ENCODE results near the gene MAP2K3. TPM values are rescaled to one million over a fixed set of nuclear protein-coding genes. Genes with fewer than 3 reads are reported as not detected.

Gene MAP2K3
- total and polyA plus RNA-seq, 11 donors = 29.4 to 170 (median 54.4) TPM

- WGBS, 4 donors = 73 to 82% (median 78%) methylated on average over 12 to 14 of the region's 14 CpGs
- intact Hi-C loops (cut with DNase I) = loop anchor here in 3 of 10 donors (10.0 kb wide), 3 partner anchors 52 to 182 kb away; partner anchors contain the start of gene DHRS7B (in 2 of the 3)
- DNase-seq (no peak), ATAC-seq (no peak)
- Histone ChIP-seq H3K27ac (no peak overlapping the region), H3K36me3 (no peaks in the 10 kb centered on the region), H3K4me1 (peaks cover 0 to 19% (median 14%) of the 10 kb centered on the region in 12 donors), H3K9me3 (no peaks in the 10 kb centered on the region), H3K27me3 (no peaks in the 10 kb centered on the region), H3K4me3 (no peak overlapping the region)
- TF ChIP-seq CTCF (IDR thresholded peaks at IDR 0.05) (no peak), POLR2A (IDR thresholded peaks at IDR 0.05) (no peak)
These were observed 11.4 kb upstream of the MAP2K3 start for GRCh38 chr17:21272881-21273792.

- H3K27me3 ChIP-seq = no peaks in the 10 kb centered on the region
- WGBS, 4 donors = 8 to 16% (median 11%) methylated on average over 9 to 20 of the region's 20 CpGs
- H3K4me1 ChIP-seq = peaks cover 0 to 33% (median 16%) of the 10 kb centered on the region in 12 donors
- ATAC-seq = peak in 1 of 4 donors; percentile 13
- H3K36me3 ChIP-seq = no peaks in the 10 kb centered on the region
- TF ChIP-seq POLR2A (IDR thresholded peaks at IDR 0.05) = no peak
- TF ChIP-seq CTCF (IDR thresholded peaks at IDR 0.05) = no peak
- peak in 1 of 5 donors; percentile 23 for DNase-seq
- peak overlapping the region; percentile 14 to 87 (median 74) for H3K27ac ChIP-seq
- intact Hi-C loops (cut with DNase I) = loop anchor here in 8 of 10 donors (2.0 to 10.0 kb wide), 7 partner anchors 50 to 180 kb away; partner anchors contain the start of genes DHRS7B (in 5 of the 8) and TMEM11 (in 1 of the 8)
- H3K4me3 ChIP-seq = peak overlapping the region; percentile 40 to 81 (median 64)
- no peaks in the 10 kb centered on the region for H3K9me3 ChIP-seq
These were observed 9.4 kb upstream of the MAP2K3 start for GRCh38 chr17:21275047-21275578.

- Histone ChIP-seq H3K4me1 (peaks cover 0 to 36% (median 16%) of the 10 kb centered on the region in 12 donors), H3K27ac (peak overlapping the region; percentile 14 to 87 (median 74)), H3K4me3 (peak overlapping the region; percentile 40 to 81 (median 64)), H3K27me3 (no peaks in the 10 kb centered on the region), H3K9me3 (no peaks in the 10 kb centered on the region), H3K36me3 (no peaks in the 10 kb centered on the region)
- TF ChIP-seq CTCF (IDR thresholded peaks at IDR 0.05) (peak in 3 of 12 donors; percentile 8 to 10 (median 9)), POLR2A (IDR thresholded peaks at IDR 0.05) (peak in 1 of 2 donors; percentile 60)
- intact Hi-C loops (cut with DNase I) = loop anchor here in 8 of 10 donors (2.0 to 10.0 kb wide), 8 partner anchors 49 to 179 kb away; partner anchors contain the start of genes DHRS7B (in 5 of the 8) and TMEM11 (in 1 of the 8)
- 0 to 1% (median 1%) methylated on average over 9 to 52 of the region's 52 CpGs for WGBS, 4 donors
- peak; percentile 94 to 98 (median 97) for ATAC-seq
- DNase-seq = peak; percentile 95 to 98 (median 96)
These were observed 8.8 kb upstream of the MAP2K3 start for GRCh38 chr17:21275579-21276263.
